Measurements from ENCODE around the gene SPINT1.

GRCh38 chr15:40836020-40836419, 7.8 kb upstream of the SPINT1 start:
- TF ChIP-seq POLR2A (IDR thresholded peaks at IDR 0.05) (no peak), CTCF (IDR thresholded peaks at IDR 0.05 in 8 of 11, conservative IDR thresholded peaks at IDR 0.05 in 3 of 11) (no peak)
